Esophagus muscularis mucosa (tissue), 4 donors: ENCODE data around the gene DNAJB1.

Experiments
- CTCF ChIP-seq, 3 experiments: fragments of 200-600 bp in 2 of 3; fragments of 450-650 bp in 1 of 3; sonication (generic) in 2 of 3; IDR thresholded peaks; one replicate each; pipeline ENCODE4 v1.5.1; 2017 to 2019; ENCODE audit warnings: antibody characterized with exemption in 3 of 3, mild to moderate bottlenecking in 2 of 3, moderate library complexity in 1 of 3
- EP300 ChIP-seq: sonication (generic); formaldehyde crosslinking; IDR thresholded peaks from one replicate; pipeline ENCODE4 v1.6.1; 2017; ENCODE audit warnings: antibody characterized with exemption
- POLR2A ChIP-seq: fragments of 450-650 bp; IDR thresholded peaks from one replicate; pipeline ENCODE4 v1.6.1; 2017; ENCODE audit warnings: antibody characterized with exemption, moderate library complexity, mild to moderate bottlenecking, low read depth
- POLR2AphosphoS5 ChIP-seq, 2 donors: sonication (generic); formaldehyde crosslinking; IDR thresholded peaks; one replicate each; pipeline ENCODE4 v1.6.1; 2017; ENCODE audit warnings: antibody characterized with exemption in 2 of 2

- TF ChIP-seq EP300 (no peak), POLR2A (no peak), CTCF (IDR thresholded peaks at IDR 0.05) (no peak), POLR2AphosphoS5 (IDR thresholded peaks at IDR 0.05) (no peak)
Measured at GRCh38 chr19:14467391-14467790, 50.8 kb downstream of the DNAJB1 start.
